Glutamatergic neuron (in vitro differentiated cells): Measurements from ENCODE around the gene C1GALT1C1L. TPM values are rescaled to one million over a fixed set of nuclear protein-coding genes. Genes with fewer than 3 reads are reported as not detected.
A peak's percentile ranks its signal among the peaks of the same experiment; 100 is the strongest.

Experiments used
- DNase-seq: peaks from one replicate; pipeline ENCODE4 v3.0.0; 2022
- H3K27ac Mint-ChIP-seq: one replicate; pipeline ENCODE4 v1.8.0; 2020; ENCODE audit warnings: mild to moderate bottlenecking, mixed read lengths, inconsistent platforms; ENCODE audit not compliant: unreplicated experiment
- H3K27me3 Mint-ChIP-seq: one replicate; pipeline ENCODE4 v1.8.0; 2020; ENCODE audit warnings: mild to moderate bottlenecking, moderate library complexity, mixed read lengths, inconsistent platforms; ENCODE audit not compliant: unreplicated experiment
- H3K36me3 Mint-ChIP-seq: one replicate; pipeline ENCODE4 v1.8.0; 2020; ENCODE audit warnings: mild to moderate bottlenecking, mixed read lengths, inconsistent platforms; ENCODE audit not compliant: unreplicated experiment
- H3K4me1 Mint-ChIP-seq: one replicate; pipeline ENCODE4 v1.8.0; 2020; ENCODE audit warnings: mild to moderate bottlenecking, low read depth, mixed read lengths, inconsistent platforms; ENCODE audit not compliant: unreplicated experiment
- H3K4me3 Mint-ChIP-seq: one replicate; pipeline ENCODE4 v1.8.0; 2020; ENCODE audit warnings: mild to moderate bottlenecking, mixed read lengths, inconsistent platforms; ENCODE audit not compliant: unreplicated experiment
- H3K9me3 Mint-ChIP-seq: one replicate; pipeline ENCODE4 v1.8.0; 2020; ENCODE audit warnings: mild to moderate bottlenecking, moderate library complexity, mixed read lengths, inconsistent platforms; ENCODE audit not compliant: unreplicated experiment
- long read RNA-seq: library from polyadenylated mRNA; unstranded; transcript quantifications from one replicate; pipeline ENCODE4 v2.0.0, GENCODE V29; 2020; ENCODE audit not compliant: unreplicated experiment
- total RNA-seq: library from RNA; stranded (reverse); fragmentation: NEBNext Ultra II Directional; extraction: Animal tissue kit (Norgen Biotek cat#: 25700); gene quantifications from one replicate; pipeline ENCODE4 v1.2.1, GENCODE V29; 2021; ENCODE audit not compliant: unreplicated experiment
- TF ChIP-seq, protein P1 (sequence below): fragments of 200-600 bp; sonication (generic); IDR thresholded peaks from one replicate; pipeline ENCODE4 v1.5.0; 2021; ENCODE audit not compliant: partially characterized antibody, unreplicated experiment

C1GALT1C1L gene
- 0.49 TPM for total RNA-seq
- long read RNA-seq, result 0 reads

DNA sequence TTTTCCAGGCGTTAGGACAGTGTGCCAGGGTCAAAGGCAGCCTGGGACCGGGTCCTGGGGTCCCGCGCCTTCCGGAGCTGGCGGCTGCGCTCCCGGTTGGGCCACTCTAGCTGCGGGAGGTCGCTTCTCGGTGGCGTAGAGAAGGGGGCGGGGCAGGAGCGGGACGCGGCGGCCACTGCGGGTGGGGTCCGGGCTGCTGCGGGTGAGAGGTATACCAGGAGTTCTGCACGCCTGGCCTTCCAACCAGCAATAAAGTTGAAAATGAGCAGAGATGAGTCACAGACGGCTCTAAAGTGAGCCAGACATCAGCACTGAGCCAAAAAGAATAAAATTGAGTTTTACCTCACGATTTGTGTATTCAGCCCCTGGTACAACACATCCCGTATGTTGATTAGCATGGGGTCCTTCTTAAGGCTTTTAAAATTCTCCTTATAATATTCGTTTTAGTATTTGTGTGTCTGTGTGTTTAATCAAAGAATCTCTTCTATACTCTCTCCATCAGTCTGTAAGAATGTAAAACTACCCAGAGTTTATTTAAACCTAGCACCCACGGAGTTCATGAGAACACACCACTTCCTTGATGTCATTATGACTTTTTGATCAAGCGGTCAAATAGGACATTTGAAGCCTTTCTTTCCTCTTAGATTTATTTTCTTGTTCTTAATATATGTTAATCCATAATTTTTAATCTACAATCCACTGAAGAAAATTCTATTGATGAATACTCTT is at the start of gene C1GALT1C1L:
Gene C1GALT1C1L, minus strand, starts transcription at position 108 of the 729 bp plus-strand sequence. Its CDS starts 107 bp downstream, at position 1.
- H3K27me3 Mint-ChIP-seq, result no peaks in the 10 kb centered on the region
- DNase-seq, result peak; percentile 49
- peak within 1 kb of the TSS; percentile 81 for H3K4me3 Mint-ChIP-seq
- H3K9me3 Mint-ChIP-seq, result peaks cover 6% of the 10 kb centered on the region
- H3K36me3 Mint-ChIP-seq, result peaks cover 13% of the 10 kb centered on the region
- TF ChIP-seq, protein P1, sequence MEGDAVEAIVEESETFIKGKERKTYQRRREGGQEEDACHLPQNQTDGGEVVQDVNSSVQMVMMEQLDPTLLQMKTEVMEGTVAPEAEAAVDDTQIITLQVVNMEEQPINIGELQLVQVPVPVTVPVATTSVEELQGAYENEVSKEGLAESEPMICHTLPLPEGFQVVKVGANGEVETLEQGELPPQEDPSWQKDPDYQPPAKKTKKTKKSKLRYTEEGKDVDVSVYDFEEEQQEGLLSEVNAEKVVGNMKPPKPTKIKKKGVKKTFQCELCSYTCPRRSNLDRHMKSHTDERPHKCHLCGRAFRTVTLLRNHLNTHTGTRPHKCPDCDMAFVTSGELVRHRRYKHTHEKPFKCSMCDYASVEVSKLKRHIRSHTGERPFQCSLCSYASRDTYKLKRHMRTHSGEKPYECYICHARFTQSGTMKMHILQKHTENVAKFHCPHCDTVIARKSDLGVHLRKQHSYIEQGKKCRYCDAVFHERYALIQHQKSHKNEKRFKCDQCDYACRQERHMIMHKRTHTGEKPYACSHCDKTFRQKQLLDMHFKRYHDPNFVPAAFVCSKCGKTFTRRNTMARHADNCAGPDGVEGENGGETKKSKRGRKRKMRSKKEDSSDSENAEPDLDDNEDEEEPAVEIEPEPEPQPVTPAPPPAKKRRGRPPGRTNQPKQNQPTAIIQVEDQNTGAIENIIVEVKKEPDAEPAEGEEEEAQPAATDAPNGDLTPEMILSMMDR, result no peak
- no peaks in the 10 kb centered on the region for H3K4me1 Mint-ChIP-seq
- H3K27ac Mint-ChIP-seq, result no peak within 1 kb of the TSS

DNA sequence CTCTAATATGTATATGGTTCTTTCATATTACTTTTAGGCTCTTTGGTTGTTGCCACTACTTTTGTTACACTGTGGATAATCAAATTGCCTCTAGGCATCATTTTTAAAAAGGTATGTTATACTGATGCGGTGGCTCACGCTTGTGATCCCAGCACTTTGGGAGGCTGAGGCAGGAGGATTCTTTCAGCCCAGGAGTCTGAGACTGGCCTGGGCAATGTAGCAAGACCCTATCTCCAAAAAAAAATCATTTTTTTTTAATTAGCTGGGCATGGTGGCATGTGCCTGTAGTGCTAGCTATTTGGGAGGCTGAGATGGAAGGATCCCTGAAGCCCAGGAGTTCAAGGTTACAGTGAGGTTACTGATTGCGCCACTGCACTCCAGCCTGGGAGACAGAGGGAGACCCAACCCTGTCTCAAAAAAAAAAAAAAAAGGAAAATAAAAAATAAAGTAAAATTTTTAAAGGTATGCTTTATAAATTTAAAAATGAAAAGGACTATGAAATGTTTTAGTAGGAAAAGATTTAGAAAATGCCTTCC is 49.5 kb upstream of the C1GALT1C1L start:
- no peaks in the 10 kb centered on the region for H3K9me3 Mint-ChIP-seq
- H3K36me3 Mint-ChIP-seq, result no peaks in the 10 kb centered on the region
- TF ChIP-seq, protein P1, result no peak
- no peak overlapping the region for H3K4me3 Mint-ChIP-seq
- no peaks in the 10 kb centered on the region for H3K27me3 Mint-ChIP-seq
- no peak for DNase-seq
- peaks cover 9% of the 10 kb centered on the region for H3K4me1 Mint-ChIP-seq
- no peak overlapping the region for H3K27ac Mint-ChIP-seq

DNA sequence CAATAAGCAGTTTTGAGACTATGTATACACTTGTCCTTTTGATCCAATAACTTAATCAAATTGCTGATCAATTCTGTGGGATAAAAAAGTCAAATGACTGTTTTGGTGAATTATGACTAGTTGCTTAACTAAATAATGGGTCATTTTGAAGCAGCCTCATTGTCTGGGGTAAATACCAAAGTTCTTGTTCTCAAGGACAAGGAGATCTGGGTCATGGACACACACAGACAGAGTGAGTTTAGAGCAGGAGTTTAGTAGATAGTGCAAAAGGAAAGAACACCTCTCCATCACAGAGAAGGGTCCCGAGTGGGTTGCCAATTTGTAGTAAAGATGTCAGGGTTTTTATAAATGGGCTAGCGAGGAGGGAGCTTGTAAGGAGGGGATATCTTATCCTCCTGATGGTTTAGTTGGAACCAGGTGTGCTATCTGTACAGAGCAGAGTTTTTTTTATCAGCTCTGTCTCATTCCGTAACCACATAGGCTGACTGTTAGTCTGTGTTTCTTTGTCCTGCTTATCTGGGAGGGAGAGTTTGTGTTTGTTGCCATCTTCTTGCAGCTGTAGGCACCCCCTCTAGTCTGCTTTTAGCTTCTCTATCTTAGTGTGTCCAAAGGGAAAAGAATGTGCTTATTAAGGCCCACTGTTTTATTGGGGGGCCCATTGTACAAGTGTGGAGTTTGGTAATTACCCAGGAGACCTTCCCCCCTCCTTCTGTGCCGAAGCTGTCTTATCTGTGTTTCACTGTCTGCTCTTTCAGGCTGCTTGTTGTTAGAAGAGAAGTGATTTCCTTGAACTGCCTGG is 48.7 kb upstream of the C1GALT1C1L start:
- Mint-ChIP-seq H3K27ac (peak overlapping the region; percentile 29), H3K4me1 (peaks cover 9% of the 10 kb centered on the region), H3K4me3 (no peak overlapping the region), H3K27me3 (no peaks in the 10 kb centered on the region), H3K36me3 (no peaks in the 10 kb centered on the region), H3K9me3 (no peaks in the 10 kb centered on the region)
- TF ChIP-seq, protein P1, result no peak
- DNase-seq, result no peak

DNA sequence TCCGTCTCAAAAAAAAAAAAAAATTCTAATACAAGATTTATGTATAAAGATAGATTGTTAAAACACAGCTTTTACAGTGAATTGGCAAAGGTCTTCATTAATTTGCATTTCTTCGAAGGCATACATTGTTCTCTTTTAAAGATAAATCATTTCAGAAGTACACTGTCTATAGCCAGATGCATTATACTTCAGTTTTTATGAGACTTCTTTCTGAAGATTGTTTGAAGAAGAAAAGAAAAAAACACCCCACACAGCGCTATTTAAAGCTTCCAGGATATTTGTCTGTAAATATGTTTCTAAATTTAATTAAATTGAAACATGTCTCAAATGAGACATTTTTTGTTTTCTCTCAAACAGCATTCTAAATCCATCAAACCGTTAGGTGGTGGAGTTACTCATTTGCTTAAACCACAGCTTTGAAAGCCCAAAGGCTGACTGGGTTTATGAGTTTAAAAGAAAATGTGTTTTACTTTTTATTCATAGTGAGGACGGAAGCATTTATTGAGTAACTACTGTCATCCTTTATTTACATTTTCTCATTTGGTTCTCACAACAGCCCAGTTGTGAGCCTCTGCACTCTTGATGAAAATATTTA is 42.4 kb upstream of the C1GALT1C1L start:
- no peaks in the 10 kb centered on the region for H3K36me3 Mint-ChIP-seq

More for the DNA sequence above, 42.4 kb upstream of the C1GALT1C1L start:
- no peak overlapping the region for H3K4me3 Mint-ChIP-seq
- no peaks in the 10 kb centered on the region for H3K9me3 Mint-ChIP-seq
- H3K27ac Mint-ChIP-seq, result no peak overlapping the region
- no peaks in the 10 kb centered on the region for H3K4me1 Mint-ChIP-seq
- TF ChIP-seq, protein P1, result no peak
- DNase-seq, result no peak
- peaks cover 2% of the 10 kb centered on the region for H3K27me3 Mint-ChIP-seq
